Measurements from ENCODE around the gene NLGN2. TPM values are rescaled to one million over a fixed set of nuclear protein-coding genes. Genes with fewer than 3 reads are reported as not detected.
A peak's percentile ranks its signal among the peaks of the same experiment; 100 is the strongest.

The NLGN2 gene
- total and polyA plus RNA-seq, 2 donors (not counting 1 experiment from before 2014, with no cell fraction given), result 0.52 to 3.4 TPM

DNA sequence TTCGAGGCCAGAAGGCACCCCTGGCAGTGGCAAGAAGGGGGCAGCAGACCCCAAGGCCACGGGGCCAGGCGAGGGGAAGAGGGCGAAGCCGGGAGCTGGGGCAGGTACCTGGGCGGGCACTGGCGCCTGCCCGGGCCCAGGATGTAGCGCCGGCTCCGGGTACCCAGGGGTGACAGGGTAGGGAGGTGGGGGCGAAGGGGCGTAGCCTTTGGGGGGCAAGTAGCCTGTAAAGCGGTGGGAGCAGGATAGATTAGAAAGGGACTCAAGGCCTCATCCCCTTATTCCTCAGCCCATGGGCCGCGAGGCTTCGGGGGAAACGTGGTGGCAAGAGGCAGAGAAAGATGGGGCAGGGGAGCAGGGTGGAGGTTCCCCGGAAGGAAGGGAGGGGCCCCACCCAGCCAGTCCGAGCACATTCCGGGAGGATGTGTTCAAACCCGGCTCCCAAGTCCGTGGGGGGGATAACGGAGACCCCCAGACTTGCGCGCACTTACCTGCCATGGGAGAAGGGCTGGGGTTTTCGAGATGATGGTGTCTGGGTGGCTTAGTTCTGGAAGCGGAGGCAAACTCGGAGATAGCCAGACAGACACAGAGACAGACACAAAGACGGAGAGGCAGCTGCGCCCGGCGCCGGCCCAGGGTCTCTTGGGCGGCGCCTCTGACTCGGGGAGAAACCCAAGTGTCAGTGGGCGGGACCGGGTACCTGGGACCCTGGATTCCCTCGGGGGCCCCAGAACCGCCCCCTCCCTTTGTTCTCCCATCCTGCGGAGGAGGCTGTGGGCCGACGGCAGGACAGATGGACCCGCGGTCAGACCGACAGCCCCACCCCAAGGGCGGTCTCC lies 13.8 kb upstream of the NLGN2 start:
- peak; percentile 62 for ATAC-seq (ENCODE audit: low read depth)
- peak overlapping the region; percentile 55 to 83 for H3K27ac ChIP-seq (ENCODE audit: low read length in 2 of 2)
- peak overlapping the region; percentile 88 for H3K9ac ChIP-seq (ENCODE audit: low read length)
- ChIA-PET CTCF (interaction anchor here (1.4 to 3.2 kb wide), 3 partner anchors 38 to 195 kb away, joined by 3 to 13 read pairs (median 4); partner anchors contain the start of gene TMEM95), POLR2A (interaction anchor here (1.0 to 1.4 kb wide), 4 partner anchors 10 to 293 kb away, joined by 3 to 15 read pairs (median 4); partner anchors contain the start of genes POLR2A and TMEM256)
- H4K20me1 ChIP-seq (ENCODE audit: control insufficient read depth, insufficient read depth, low read length, poor library complexity, severe bottlenecking), result no peaks in the 10 kb centered on the region
- no peaks in the 10 kb centered on the region for H3K9me3 ChIP-seq (ENCODE audit: control extremely low read depth in 1 of 3, control insufficient read depth in 2 of 3, insufficient read depth in 1 of 3, low read length in 2 of 3)
- peaks cover 10% of the 10 kb centered on the region for H3K79me2 ChIP-seq (ENCODE audit: control insufficient read depth, insufficient read depth, low read length)
- Mint-ChIP-seq H3K9me3 (ENCODE audit: insufficient read depth) (no peaks in the 10 kb centered on the region), H3K27ac (peak overlapping the region; percentile 92), H3K27me3 (no peaks in the 10 kb centered on the region), H3K4me3 (peak overlapping the region; percentile 89), H3K4me1 (peaks cover 12% of the 10 kb centered on the region)
- DNase-seq, result peak; percentile 90
- H2AFZ ChIP-seq (ENCODE audit: insufficient read depth, low read depth, low read length, poor library complexity, severe bottlenecking), result peak overlapping the region; percentile 91
- peak overlapping the region; percentile 75 for H3K4me2 ChIP-seq (replicated peaks; ENCODE audit: low read depth, low read length, poor library complexity, severe bottlenecking)
- H3K4me3 ChIP-seq (ENCODE audit: control extremely low read depth in 1 of 5, extremely low read depth in 1 of 5, insufficient read depth in 1 of 5, low read depth in 2 of 5, low read length in 4 of 5), result peak overlapping the region; percentile 2 to 84 (median 81)
- intact Hi-C loops (cut with micrococcal nuclease), result loop anchor here (1.0 kb wide), 5 partner anchors 10 to 89 kb away; partner anchors contain the start of gene TMEM256
- WGBS (ENCODE audit: insufficient coverage), result 4% methylated on average over 38 of the region's 48 CpGs
- TF ChIP-seq, protein P1, sequence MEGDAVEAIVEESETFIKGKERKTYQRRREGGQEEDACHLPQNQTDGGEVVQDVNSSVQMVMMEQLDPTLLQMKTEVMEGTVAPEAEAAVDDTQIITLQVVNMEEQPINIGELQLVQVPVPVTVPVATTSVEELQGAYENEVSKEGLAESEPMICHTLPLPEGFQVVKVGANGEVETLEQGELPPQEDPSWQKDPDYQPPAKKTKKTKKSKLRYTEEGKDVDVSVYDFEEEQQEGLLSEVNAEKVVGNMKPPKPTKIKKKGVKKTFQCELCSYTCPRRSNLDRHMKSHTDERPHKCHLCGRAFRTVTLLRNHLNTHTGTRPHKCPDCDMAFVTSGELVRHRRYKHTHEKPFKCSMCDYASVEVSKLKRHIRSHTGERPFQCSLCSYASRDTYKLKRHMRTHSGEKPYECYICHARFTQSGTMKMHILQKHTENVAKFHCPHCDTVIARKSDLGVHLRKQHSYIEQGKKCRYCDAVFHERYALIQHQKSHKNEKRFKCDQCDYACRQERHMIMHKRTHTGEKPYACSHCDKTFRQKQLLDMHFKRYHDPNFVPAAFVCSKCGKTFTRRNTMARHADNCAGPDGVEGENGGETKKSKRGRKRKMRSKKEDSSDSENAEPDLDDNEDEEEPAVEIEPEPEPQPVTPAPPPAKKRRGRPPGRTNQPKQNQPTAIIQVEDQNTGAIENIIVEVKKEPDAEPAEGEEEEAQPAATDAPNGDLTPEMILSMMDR (IDR thresholded peaks at IDR 0.05), result no peak
- TF ChIP-seq EZH2 (IDR thresholded peaks at IDR 0.05; ENCODE audit: borderline replicate concordance, insufficient read depth, low read depth, low read length, poor library complexity, severe bottlenecking), result no peak
- peaks cover 12 to 16% of the 10 kb centered on the region in 2 donors for H3K4me1 ChIP-seq (ENCODE audit: control insufficient read depth in 2 of 2, insufficient read depth in 2 of 2, low read length in 2 of 2)
- peaks cover 0 to 34% of the 10 kb centered on the region in 2 experiments for H3K36me3 ChIP-seq (replicated peaks in 1 of 2; ENCODE audit: control extremely low read depth in 1 of 2, control insufficient read depth in 1 of 2, extremely low read depth in 1 of 2, insufficient read depth in 2 of 2, low read length in 1 of 2)
- H3K27me3 ChIP-seq (replicated peaks in 1 of 4; ENCODE audit: control extremely low read depth in 1 of 4, control insufficient read depth in 3 of 4, insufficient read depth in 4 of 4, low read length in 3 of 4), result no peaks in the 10 kb centered on the region
